A549 (cell line): ENCODE data around the gene ISCU. TPM values are rescaled to one million over a fixed set of nuclear protein-coding genes. Genes with fewer than 3 reads are reported as not detected.

Experiments
- ATAC-seq, 2 experiments: fragments of 200-7000 bp in 1 of 2; fragments of >200 bp in 1 of 2; cut with Nextera tagmentation in 1 of 2; cut with Tn5 transposase in 1 of 2; 3 replicates each; pipeline versions ENCODE4 v1.8.0 to v1.9.1; 2018 to 2020; ENCODE audit warnings: mild to moderate bottlenecking in 1 of 2, moderate library complexity in 1 of 2
- CTCF ChIA-PET: fragments of 300-600 bp; sonication (Branson Sonifier 250); formaldehyde crosslinking; extraction: SDS; loops from one replicate; lab custom pipeline; 2021; ENCODE audit warnings: antibody characterized with exemption, inconsistent platforms; lab: Yijun Ruan, JAX
- POLR2A ChIA-PET: fragments of 350-600 bp; formaldehyde crosslinking; extraction: SDS; loops from one replicate; lab custom pipeline; 2021; ENCODE audit warnings: antibody characterized with exemption, inconsistent platforms; lab: Yijun Ruan, JAX
- DNase-seq, 2 experiments: peaks; one replicate each; pipeline versions ENCODE4 v3.0.0 to v3.0.0-alpha.2; 2011 to 2016; ENCODE audit warnings: low read depth in 1 of 2, low spot score in 1 of 2
- FAIRE-seq: peaks from 2 replicates; lab custom pipeline; 2011; peaks lifted over from hg19 to GRCh38; lab: Jason Lieb, UNC
- H3K27ac ChIP-seq, 2 experiments: fragments of >200 bp; sonication (Bioruptor Twin); formaldehyde crosslinking; 3 replicates each; pipeline ENCODE4 v1.5.1; 2016 to 2017
- H3K4me1 ChIP-seq: fragments of >200 bp; sonication (Bioruptor Twin); formaldehyde crosslinking; 3 replicates; pipeline ENCODE4 v1.6.1; 2016
- H3K4me2 ChIP-seq: fragments of >200 bp; sonication (Bioruptor Twin); formaldehyde crosslinking; 3 replicates; pipeline ENCODE4 v1.6.1; 2016
- H3K4me3 ChIP-seq: fragments of >200 bp; sonication (Bioruptor Twin); formaldehyde crosslinking; 3 replicates; pipeline ENCODE4 v1.5.1; 2016
- H3K9me3 ChIP-seq: fragments of >200 bp; sonication (Bioruptor Twin); formaldehyde crosslinking; 3 replicates; pipeline ENCODE4 v1.6.1; 2016
- CBX2 ChIP-seq: fragments of 200-600 bp; sonication (generic); IDR thresholded peaks from 2 replicates; pipeline ENCODE4 v1.6.1; 2016; ENCODE audit warnings: low read depth, mild to moderate bottlenecking, borderline replicate concordance
- CEBPB ChIP-seq, 2 experiments: fragments of >200 bp in 1 of 2; sonication (Bioruptor Twin) in 1 of 2; formaldehyde crosslinking in 1 of 2; IDR thresholded peaks; 2 replicates each; pipeline ENCODE4 v1.6.1; 2012 to 2016
- CHD2 ChIP-seq: fragments of 150-350 bp; IDR thresholded peaks from 2 replicates; pipeline ENCODE4 v1.6.1; 2014; ENCODE audit warnings: low read length; ENCODE audit not compliant: partially characterized antibody
- FOSB ChIP-seq: fragments of 250-450 bp; sonication (Bioruptor Pico); IDR thresholded peaks from 2 replicates; pipeline ENCODE4 v1.5.0; 2020; ENCODE audit warnings: mild to moderate bottlenecking, moderate library complexity
- FOSL2 ChIP-seq, 2 experiments: fragments of 450-650 bp in 1 of 2; fragments of >200 bp in 1 of 2; sonication (Bioruptor Twin) in 1 of 2; formaldehyde crosslinking; IDR thresholded peaks; 2 replicates each; pipeline versions ENCODE4 v1.5.0 to v1.6.1; 2016 to 2020; ENCODE audit warnings: mild to moderate bottlenecking in 1 of 2, moderate library complexity in 1 of 2
- GATA3 ChIP-seq: IDR thresholded peaks from 2 replicates; pipeline ENCODE4 v1.6.1; 2012; ENCODE audit warnings: borderline replicate concordance
- JUN ChIP-seq, 2 experiments: fragments of >200 bp; sonication (Bioruptor Twin); formaldehyde crosslinking; IDR thresholded peaks; 2 replicates in 1 of 2; 3 replicates in 1 of 2; pipeline ENCODE4 v1.6.1; 2016 to 2017
- KDM5A ChIP-seq: fragments of 200-600 bp; sonication (generic); IDR thresholded peaks from 2 replicates; pipeline ENCODE4 v1.6.1; 2016; ENCODE audit warnings: antibody characterized with exemption, mild to moderate bottlenecking
- MYC ChIP-seq: IDR thresholded peaks from 2 replicates; pipeline ENCODE4 v1.6.1; 2012; ENCODE audit warnings: mild to moderate bottlenecking, inconsistent platforms, low read length, improper control_type of control experiment, borderline replicate concordance
- NPAS2 ChIP-seq: fragments of 250-450 bp; sonication (Bioruptor Pico); IDR thresholded peaks from 2 replicates; pipeline ENCODE4 v1.8.0; 2022; ENCODE audit warnings: mild to moderate bottlenecking, moderate library complexity, borderline replicate concordance
- PHF8 ChIP-seq: fragments of 200-600 bp; sonication (generic); IDR thresholded peaks from 2 replicates; pipeline ENCODE4 v1.6.1; 2016; ENCODE audit warnings: low read depth, mild to moderate bottlenecking, antibody characterized with exemption, moderate library complexity, borderline replicate concordance
- POLR2A ChIP-seq: IDR thresholded peaks from 2 replicates; pipeline ENCODE4 v1.6.1; 2012; ENCODE audit warnings: mild to moderate bottlenecking, low read length
- RNF2 ChIP-seq: fragments of 200-600 bp; sonication (generic); IDR thresholded peaks from 2 replicates; pipeline ENCODE4 v1.6.1; 2016; ENCODE audit warnings: low read depth, mild to moderate bottlenecking, antibody characterized with exemption, moderate library complexity, borderline replicate concordance
- TFCP2L1 ChIP-seq: fragments of 250-450 bp; sonication (Bioruptor Pico); IDR thresholded peaks from 2 replicates; pipeline ENCODE4 v1.5.0; 2021; ENCODE audit warnings: mild to moderate bottlenecking
- TP53 ChIP-seq: fragments of 250-450 bp; sonication (Bioruptor Pico); IDR thresholded peaks from 2 replicates; pipeline ENCODE4 v1.5.0; 2021; ENCODE audit warnings: mild to moderate bottlenecking, moderate library complexity
- ZFP36 ChIP-seq: fragments of 450-650 bp; IDR thresholded peaks from 2 replicates; pipeline ENCODE4 v1.6.1; 2014; ENCODE audit warnings: borderline replicate concordance; ENCODE audit not compliant: partially characterized antibody
- WGBS: methylation state at CpG from one replicate; pipeline ENCODE4 v1.1.6; 2017; ENCODE audit errors: missing lambda C conversion rate; 5-methylcytosine and 5-hydroxymethylcytosine counted together
- polyA plus RNA-seq, 4 experiments: library from polyadenylated mRNA; depleted of rRNA in 3 of 4; stranded (reverse); fragments of >200 nt; fragmentation: RNase III in 1 of 4; extraction: RNeasy Plus Mini Kit Qiagen cat#74134 plus additional on column Dnase treatment in 1 of 4; gene quantifications; 2 replicates in 3 of 4; 3 replicates in 1 of 4; pipeline ENCODE4 v1.2.3, GENCODE V29; 2011 to 2017
- TF ChIP-seq, protein P1 (sequence below): fragments of >200 bp; sonication (Bioruptor Twin); formaldehyde crosslinking; IDR thresholded peaks from 3 replicates; pipeline ENCODE4 v1.6.1; 2016
- TF ChIP-seq, protein P2 (sequence below): IDR thresholded peaks from 2 replicates; pipeline ENCODE4 v1.6.1; 2012

ISCU gene
- polyA plus RNA-seq, 2 of the 4 experiments (the other 2 are of a cell fraction): 97.5 to 174 TPM

DNA sequence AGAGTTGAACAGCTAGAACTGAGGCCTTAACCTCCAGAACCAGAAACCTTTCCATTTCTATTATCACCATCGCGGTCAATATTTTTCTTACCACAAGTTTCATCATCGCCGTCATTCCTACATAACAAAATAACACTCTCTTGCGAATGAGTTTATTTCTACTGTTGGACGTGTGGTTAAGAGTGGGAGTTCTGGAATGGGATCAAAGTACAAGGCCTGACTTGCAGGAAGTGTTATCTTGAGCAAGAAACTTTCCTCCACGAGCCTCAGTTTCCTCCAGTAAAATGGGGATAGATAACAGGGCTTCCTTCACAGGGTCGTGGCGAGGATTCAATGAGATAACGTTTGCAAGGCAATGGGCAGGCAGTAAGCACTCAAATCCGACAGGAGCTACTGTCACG is 2.1 kb upstream of the ISCU start:
- ChIA-PET POLR2A (no interaction called here), CTCF (interaction anchor here (0.6 to 22.8 kb wide), 4 partner anchors 11 to 243 kb away, joined by 5 to 533 read pairs (median 8); no protein-coding TSS in a partner anchor)
- peak overlapping the region; percentile 82 for H3K4me3 ChIP-seq
- H3K9me3 ChIP-seq: no peaks in the 10 kb centered on the region
- no peak for ATAC-seq
- WGBS: 3% methylated on average over 12 of the region's 12 CpGs
- peak overlapping the region; percentile 90 to 92 for H3K27ac ChIP-seq
- TF ChIP-seq ZFP36 (no peak), TP53 (CRISPR knock-in tag) (no peak), GATA3 (no peak)
- peaks cover 25% of the 10 kb centered on the region for H3K4me1 ChIP-seq
- peak overlapping the region; percentile 89 for H3K4me2 ChIP-seq
- FAIRE-seq: no peak
- DNase-seq: no peak

DNA sequence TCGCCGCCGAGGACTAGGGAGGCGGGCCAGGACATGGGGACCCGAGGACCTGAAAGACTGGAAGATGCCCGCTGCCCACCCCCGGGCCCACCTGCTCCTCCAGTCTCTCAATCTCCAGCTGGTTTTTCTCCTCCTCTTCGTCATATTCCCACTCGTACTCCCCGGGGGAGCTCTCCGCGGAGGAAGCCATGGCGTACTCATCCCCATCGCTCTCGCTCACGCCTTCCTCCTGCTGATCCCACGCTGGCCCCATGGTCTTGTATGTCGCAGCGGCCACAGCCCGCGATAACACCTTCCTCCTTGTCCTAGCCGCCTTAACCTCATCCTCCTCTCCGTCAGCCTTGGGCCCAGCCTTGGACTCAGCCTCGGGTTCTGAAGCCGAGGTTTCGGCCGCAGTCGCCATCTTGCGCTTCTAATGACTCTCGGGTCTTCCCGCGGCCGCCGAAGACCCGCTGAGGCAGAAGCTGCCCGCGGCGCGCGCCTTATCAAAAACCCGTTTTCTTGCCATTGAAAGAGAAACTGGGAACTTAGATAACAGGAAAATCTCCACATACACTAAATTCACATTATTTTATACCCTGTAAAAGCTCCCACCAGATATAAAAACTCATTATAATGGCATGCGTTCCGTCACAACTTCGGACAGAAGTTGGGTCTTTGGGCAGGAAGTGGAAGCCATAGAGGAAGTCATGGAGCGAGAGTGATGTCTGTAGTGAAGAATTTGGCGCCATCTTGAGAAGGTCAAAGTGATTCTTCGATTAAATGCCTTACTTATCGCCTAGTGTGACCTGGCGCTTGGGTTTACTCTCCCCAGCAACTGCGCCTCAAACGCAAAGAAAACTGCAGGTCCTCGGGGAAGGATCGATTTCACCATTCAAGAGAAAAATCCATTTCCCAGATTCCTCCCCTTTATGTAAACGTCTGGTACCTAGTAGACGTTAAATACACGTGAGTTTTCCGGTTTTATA is 1.4 kb upstream of the ISCU start, which contains the start of gene SART3:
TSS of gene SART3 (minus strand) at position 422 of the 968 bp plus-strand sequence. CDS start at position 403, 19 bp downstream.
- peak; percentile 92 to 93 for DNase-seq
- POLR2A ChIA-PET: interaction anchor here (0.8 to 1.9 kb wide), 2 partner anchors 57 to 290 kb away, joined by 3 to 5 read pairs; no protein-coding TSS in a partner anchor

DNA sequence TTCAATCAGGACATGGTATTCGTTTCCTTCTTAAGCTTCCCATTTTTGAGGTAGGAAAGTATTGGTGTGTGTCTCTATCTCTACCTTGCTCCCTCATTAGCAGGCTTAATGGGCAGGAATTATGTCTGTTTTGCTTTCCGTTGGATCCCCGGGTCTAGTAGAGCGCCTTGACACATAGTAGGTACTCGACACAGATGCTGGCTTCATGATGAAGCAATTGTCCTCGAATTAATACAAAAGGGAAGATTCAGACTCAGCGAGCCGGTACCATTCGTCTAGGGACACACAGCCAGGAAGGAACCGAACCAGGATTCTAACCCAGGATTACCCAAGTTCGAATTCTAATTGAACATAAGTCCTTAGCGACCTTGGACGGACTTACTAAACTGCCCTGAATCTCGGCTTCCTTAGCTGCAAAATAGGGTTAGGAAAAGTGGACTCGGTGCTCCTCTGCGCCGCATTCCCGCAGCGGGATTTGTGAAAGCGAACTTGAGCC is 496 bp upstream of the ISCU start:
- TF ChIP-seq ZFP36: no peak
- 0 out of 2 replicates have a peak, but pooled peaks have one; percentile 11 for TF ChIP-seq TFCP2L1
- no peak for TF ChIP-seq PHF8
- TF ChIP-seq FOSB (CRISPR knock-in tag): 0 out of 2 replicates have a peak, but pooled peaks have one; percentile 28
- TF ChIP-seq CEBPB (IDR thresholded peaks at IDR 0.05): 0 out of 4 replicates have a peak, but pooled peaks of 1 of the 2 experiments have one; percentile 18
- TF ChIP-seq CHD2: no peak
- TF ChIP-seq JUN (IDR thresholded peaks at IDR 0.05): no peak
- Histone ChIP-seq H3K4me3 (peak overlapping the region; percentile 82), H3K4me2 (peak overlapping the region; percentile 89), H3K4me1 (peaks cover 37% of the 10 kb centered on the region), H3K9me3 (no peaks in the 10 kb centered on the region), H3K27ac (peak overlapping the region; percentile 90 to 92)
- CTCF ChIA-PET: interaction anchor here (1.0 to 22.8 kb wide), 6 partner anchors 32 to 533 kb away, joined by 3 to 533 read pairs (median 4); partner anchors contain the start of gene ALKBH2
- POLR2A ChIA-PET: interaction anchor here (1.0 to 1.9 kb wide), 10 partner anchors 9 to 593 kb away, joined by 3 to 11 read pairs (median 4); no protein-coding TSS in a partner anchor
- peak in 1 of 2 experiments; percentile 24; a peak in 4 of 6 replicates for ATAC-seq
- FAIRE-seq: no peak
- WGBS: 2% methylated on average over 20 of the region's 20 CpGs
- no peak for DNase-seq

More for the DNA sequence above, 1.4 kb upstream of the ISCU start, which contains the start of gene SART3:
- H3K4me2 ChIP-seq: peak within 1 kb of the TSS; percentile 89
- no peaks in the 10 kb centered on the region for H3K9me3 ChIP-seq
- H3K4me3 ChIP-seq: peak within 1 kb of the TSS; percentile 82
- CTCF ChIA-PET: interaction anchor here (0.6 to 22.8 kb wide), 4 partner anchors 11 to 243 kb away, joined by 5 to 533 read pairs (median 8); no protein-coding TSS in a partner anchor
- H3K27ac ChIP-seq: peak within 1 kb of the TSS; percentile 90 to 92
- FAIRE-seq: peak; percentile 92
- ATAC-seq: peak; percentile 52 to 72
- TF ChIP-seq POLR2A (peak; percentile 82), RNF2 (no peak), KDM5A (peak; percentile 95), MYC (peak; percentile 26), FOSL2 (IDR thresholded peaks at IDR 0.05) (no peak), FOSL2 (CRISPR knock-in tag; IDR thresholded peaks at IDR 0.05) (peak; percentile 20), NPAS2 (CRISPR knock-in tag) (no peak), PHF8 (peak; percentile 82), CBX2 (no peak), JUN (IDR thresholded peaks at IDR 0.05) (peak; percentile 96 to 99)
- TF ChIP-seq, protein P1, sequence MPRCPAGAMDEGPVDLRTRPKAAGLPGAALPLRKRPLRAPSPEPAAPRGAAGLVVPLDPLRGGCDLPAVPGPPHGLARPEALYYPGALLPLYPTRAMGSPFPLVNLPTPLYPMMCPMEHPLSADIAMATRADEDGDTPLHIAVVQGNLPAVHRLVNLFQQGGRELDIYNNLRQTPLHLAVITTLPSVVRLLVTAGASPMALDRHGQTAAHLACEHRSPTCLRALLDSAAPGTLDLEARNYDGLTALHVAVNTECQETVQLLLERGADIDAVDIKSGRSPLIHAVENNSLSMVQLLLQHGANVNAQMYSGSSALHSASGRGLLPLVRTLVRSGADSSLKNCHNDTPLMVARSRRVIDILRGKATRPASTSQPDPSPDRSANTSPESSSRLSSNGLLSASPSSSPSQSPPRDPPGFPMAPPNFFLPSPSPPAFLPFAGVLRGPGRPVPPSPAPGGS: peak; percentile 51; the same call in 1 of the 3 replicates
- TF ChIP-seq, protein P2, sequence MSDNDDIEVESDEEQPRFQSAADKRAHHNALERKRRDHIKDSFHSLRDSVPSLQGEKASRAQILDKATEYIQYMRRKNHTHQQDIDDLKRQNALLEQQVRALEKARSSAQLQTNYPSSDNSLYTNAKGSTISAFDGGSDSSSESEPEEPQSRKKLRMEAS: peak; percentile 26; the same call in 1 of the 2 replicates
- 1% methylated on average over 57 of the region's 57 CpGs for WGBS
- H3K4me1 ChIP-seq: peaks cover 33% of the 10 kb centered on the region
